22Rv1 (cell line): ENCODE measurements around the gene SYF2.

Experiments used
- CTCF ChIP-seq: fragments of 450-650 bp; IDR thresholded peaks from 2 replicates; pipeline ENCODE4 v1.5.1; 2017; ENCODE audit warnings: mild to moderate bottlenecking
- ZFX ChIP-seq: fragments of 450-650 bp; IDR thresholded peaks from 2 replicates; pipeline ENCODE4 v1.6.1; 2017; ENCODE audit warnings: antibody characterized with exemption, borderline replicate concordance

DNA sequence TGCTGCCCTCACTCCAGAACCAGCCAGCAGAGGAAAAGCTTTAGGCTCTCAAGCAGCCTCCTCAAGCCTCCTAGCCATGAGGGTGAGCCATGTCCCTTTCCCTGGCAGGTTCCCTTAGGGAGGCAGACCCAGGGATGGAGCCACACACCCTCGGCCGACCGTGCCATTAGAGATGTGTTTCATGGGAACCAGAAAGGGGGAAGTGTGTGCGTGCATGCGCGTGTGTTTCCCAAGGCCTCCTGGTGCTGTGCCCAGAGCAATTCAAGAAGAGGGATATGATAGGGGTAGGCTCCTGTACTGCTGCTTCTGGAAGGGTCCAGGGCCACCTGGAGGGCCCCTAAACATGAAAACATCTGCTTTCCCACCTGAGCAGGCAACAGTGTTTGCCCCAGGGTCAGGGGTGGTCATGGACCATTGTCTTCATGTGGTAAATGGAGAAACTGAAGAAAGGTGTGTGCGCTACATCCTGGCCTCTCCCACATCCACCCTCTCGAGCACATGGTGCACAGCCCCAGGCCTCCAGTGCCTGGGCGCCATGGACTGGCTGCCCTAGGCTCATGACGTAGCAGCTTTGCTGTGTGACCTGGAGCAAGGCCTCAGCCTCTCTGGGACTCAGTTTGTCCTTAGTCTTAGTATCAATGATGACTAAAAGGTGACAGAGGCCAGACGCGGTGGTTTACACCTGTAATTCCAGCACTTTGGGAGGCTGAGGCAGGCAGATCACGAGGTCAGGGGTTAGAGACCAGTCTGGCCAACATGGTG, 48.1 kb downstream of the SYF2 start:
- TF ChIP-seq CTCF, result no peak
- TF ChIP-seq ZFX, result no peak
